Right lobe of liver (tissue), 4 donors: ENCODE results near the gene DUSP22.

Source experiments
- POLR2A ChIP-seq: fragments of 450-650 bp; IDR thresholded peaks from one replicate; pipeline ENCODE4 v1.6.1; 2017; ENCODE audit warnings: antibody characterized with exemption, mild to moderate bottlenecking
- TF ChIP-seq, protein P1 (sequence below), 4 donors: fragments of 200-600 bp in 3 of 4; fragments of 450-650 bp in 1 of 4; IDR thresholded peaks; one replicate each; pipeline versions ENCODE4 v1.5.1 to v1.8.0; 2016 to 2022; ENCODE audit warnings: antibody characterized with exemption in 4 of 4, mild to moderate bottlenecking in 2 of 4
- donor health status: DM: no; HTN: no; CAD: no.
- donor health status: DM: no; HTN: no; CAD: no.
- donor health status: DM: no; HTN: yes; CAD: no.

DNA sequence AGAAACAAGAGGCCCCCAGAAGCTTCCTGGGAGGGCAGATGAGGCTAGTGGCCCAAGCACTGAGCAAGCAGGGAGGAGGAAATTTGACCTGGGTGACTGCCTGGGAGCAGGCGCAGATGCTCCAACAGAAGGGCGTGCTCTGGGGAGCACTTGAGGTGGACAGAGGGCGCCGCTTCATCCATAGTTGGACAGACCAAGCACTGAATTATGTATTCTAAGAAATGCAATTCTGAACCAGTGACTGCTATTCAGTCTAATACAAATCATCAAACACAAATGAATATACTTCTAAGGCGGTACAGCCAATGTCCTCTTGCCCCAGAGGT lies 70.6 kb downstream of the DUSP22 start:
- TF ChIP-seq, protein P1, sequence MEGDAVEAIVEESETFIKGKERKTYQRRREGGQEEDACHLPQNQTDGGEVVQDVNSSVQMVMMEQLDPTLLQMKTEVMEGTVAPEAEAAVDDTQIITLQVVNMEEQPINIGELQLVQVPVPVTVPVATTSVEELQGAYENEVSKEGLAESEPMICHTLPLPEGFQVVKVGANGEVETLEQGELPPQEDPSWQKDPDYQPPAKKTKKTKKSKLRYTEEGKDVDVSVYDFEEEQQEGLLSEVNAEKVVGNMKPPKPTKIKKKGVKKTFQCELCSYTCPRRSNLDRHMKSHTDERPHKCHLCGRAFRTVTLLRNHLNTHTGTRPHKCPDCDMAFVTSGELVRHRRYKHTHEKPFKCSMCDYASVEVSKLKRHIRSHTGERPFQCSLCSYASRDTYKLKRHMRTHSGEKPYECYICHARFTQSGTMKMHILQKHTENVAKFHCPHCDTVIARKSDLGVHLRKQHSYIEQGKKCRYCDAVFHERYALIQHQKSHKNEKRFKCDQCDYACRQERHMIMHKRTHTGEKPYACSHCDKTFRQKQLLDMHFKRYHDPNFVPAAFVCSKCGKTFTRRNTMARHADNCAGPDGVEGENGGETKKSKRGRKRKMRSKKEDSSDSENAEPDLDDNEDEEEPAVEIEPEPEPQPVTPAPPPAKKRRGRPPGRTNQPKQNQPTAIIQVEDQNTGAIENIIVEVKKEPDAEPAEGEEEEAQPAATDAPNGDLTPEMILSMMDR (IDR thresholded peaks at IDR 0.05): no peak
- TF ChIP-seq POLR2A: no peak
